Measurements from ENCODE around the gene FAAP100. TPM values are rescaled to one million over a fixed set of nuclear protein-coding genes. Genes with fewer than 3 reads are reported as not detected.

The FAAP100 gene
- total RNA-seq, 1 experiment from 2014 or later = 34.0 TPM

DNA sequence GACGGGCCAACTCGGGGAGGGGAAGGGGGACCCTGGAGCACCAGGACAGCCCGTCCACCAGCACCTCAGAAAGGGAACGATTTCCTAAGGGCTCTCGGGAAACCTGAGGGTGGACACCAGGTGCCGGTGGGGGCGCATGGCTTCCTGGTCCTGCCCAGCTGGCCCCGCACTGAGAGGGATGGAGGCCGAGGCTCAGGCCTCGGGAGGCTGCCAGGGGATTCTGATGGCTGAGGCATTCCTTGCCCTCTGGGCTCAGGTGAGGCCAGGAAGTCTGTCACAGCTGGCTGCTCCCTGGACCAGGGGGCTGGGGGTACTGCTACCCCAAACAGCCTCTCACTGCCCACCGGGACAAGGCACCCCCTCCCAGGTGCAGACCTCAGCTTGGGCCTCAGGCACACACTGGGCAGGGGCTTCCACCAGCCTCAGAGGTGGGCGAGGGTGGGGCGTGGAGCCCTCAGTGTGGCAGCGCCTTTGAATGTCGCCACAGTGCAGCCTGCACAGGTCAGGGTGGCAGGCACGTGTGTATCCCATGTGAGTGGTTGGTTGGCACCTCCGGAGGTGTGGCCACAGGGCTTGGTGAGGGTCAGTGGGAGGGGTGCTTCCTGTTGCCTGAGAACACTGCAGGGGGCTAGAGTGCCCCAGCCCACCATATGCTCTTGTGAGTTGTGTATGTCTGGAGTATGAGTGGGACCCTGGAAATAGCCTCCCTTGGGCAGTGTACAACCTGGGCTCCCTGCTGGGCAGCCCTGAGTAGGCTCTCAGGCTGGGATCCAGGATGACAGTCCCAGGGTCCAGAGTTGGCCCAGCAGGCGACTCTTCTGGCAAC is 27.9 kb downstream of the FAAP100 start:
- TF ChIP-seq, protein P1, sequence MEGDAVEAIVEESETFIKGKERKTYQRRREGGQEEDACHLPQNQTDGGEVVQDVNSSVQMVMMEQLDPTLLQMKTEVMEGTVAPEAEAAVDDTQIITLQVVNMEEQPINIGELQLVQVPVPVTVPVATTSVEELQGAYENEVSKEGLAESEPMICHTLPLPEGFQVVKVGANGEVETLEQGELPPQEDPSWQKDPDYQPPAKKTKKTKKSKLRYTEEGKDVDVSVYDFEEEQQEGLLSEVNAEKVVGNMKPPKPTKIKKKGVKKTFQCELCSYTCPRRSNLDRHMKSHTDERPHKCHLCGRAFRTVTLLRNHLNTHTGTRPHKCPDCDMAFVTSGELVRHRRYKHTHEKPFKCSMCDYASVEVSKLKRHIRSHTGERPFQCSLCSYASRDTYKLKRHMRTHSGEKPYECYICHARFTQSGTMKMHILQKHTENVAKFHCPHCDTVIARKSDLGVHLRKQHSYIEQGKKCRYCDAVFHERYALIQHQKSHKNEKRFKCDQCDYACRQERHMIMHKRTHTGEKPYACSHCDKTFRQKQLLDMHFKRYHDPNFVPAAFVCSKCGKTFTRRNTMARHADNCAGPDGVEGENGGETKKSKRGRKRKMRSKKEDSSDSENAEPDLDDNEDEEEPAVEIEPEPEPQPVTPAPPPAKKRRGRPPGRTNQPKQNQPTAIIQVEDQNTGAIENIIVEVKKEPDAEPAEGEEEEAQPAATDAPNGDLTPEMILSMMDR (conservative IDR thresholded peaks at IDR 0.05) = no peak
- no peak for TF ChIP-seq EZH2 (IDR thresholded peaks at IDR 0.05; ENCODE audit: low read depth)
- Histone ChIP-seq H3K79me2 (ENCODE audit: low read depth) (no peaks in the 10 kb centered on the region), H3K4me1 (replicated peaks; ENCODE audit: insufficient read depth) (0 out of 2 replicates have a peak, but pooled peaks cover 8% of the 10 kb centered on the region), H3K4me3 (no peak overlapping the region), H3K36me3 (ENCODE audit: low read depth) (no peaks in the 10 kb centered on the region), H3K9me3 (ENCODE audit: insufficient read depth, low read depth) (no peaks in the 10 kb centered on the region), H3K27ac (no peak overlapping the region), H2AFZ (no peak overlapping the region), H3K9me2 (ENCODE audit: insufficient read depth) (no peaks in the 10 kb centered on the region), H3K27me3 (ENCODE audit: insufficient read depth, low read depth) (peaks cover 8% of the 10 kb centered on the region; the same call in 1 of the 2 replicates), H4K20me1 (ENCODE audit: insufficient read depth) (no peaks in the 10 kb centered on the region), H3F3A (ENCODE audit: insufficient read depth, low read depth) (no peaks in the 10 kb centered on the region; the same call in none of the 2 replicates), H3K4me2 (no peak overlapping the region)
- ChIA-PET CTCF (no interaction called here), POLR2A (ENCODE audit: unreplicated experiment) (no interaction called here)
- DNase-seq = no peak
- intact Hi-C loops (cut with micrococcal nuclease; ENCODE audit: unreplicated experiment) = no loop called here
- no TSS peak for BruUV-seq (replicated peaks)

DNA sequence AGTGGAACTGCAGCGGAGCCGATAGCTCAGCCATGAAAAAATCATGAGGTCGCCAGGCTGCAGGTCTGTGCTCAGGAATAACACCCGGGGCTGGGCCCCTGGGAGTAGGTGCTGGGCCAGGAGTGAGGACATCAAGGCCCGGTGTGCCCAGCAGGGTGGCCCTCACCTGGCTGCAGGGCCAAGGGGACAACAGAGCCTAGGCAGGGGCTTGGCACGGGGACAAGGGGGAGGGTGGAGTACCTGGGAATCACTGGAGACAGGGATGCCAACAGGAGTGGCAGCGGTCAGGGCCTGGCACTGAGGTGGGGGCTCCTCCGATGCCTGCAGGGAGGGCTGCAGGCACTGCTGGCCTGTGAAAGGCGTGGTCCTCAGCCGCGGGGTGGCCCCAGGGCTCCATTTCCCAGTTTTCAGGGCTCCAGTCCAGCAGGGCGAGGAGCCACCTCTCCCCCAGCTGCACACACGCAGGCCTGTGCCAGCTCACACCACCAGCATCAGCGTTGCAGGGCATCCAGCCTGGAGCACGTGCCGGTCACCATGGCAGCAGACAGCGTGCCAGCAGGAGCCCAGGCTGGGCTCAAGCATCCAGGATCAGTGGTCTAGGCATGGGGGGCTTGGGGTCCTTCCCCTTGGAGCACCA is 28.6 kb downstream of the FAAP100 start:
- ChIA-PET POLR2A (ENCODE audit: unreplicated experiment) (no interaction called here), CTCF (no interaction called here)
- no peaks in the 10 kb centered on the region for H3K9me2 ChIP-seq (ENCODE audit: insufficient read depth)
- no peak overlapping the region for H3K27ac ChIP-seq
- no peak overlapping the region for H3K4me3 ChIP-seq
- no peaks in the 10 kb centered on the region; the same call in none of the 2 replicates for H3F3A ChIP-seq (ENCODE audit: insufficient read depth, low read depth)
- no peaks in the 10 kb centered on the region for H3K36me3 ChIP-seq (ENCODE audit: low read depth)
- H3K9me3 ChIP-seq (ENCODE audit: insufficient read depth, low read depth) = no peaks in the 10 kb centered on the region
- intact Hi-C loops (cut with micrococcal nuclease; ENCODE audit: unreplicated experiment) = no loop called here
- peaks cover 4% of the 10 kb centered on the region; the same call in 1 of the 2 replicates for H3K27me3 ChIP-seq (ENCODE audit: insufficient read depth, low read depth)
- H4K20me1 ChIP-seq (ENCODE audit: insufficient read depth) = no peaks in the 10 kb centered on the region
- TF ChIP-seq, protein P1 (conservative IDR thresholded peaks at IDR 0.05) = no peak
- no peak for TF ChIP-seq EZH2 (IDR thresholded peaks at IDR 0.05; ENCODE audit: low read depth)
- no peak overlapping the region for H3K4me2 ChIP-seq
- H3K79me2 ChIP-seq (ENCODE audit: low read depth) = no peaks in the 10 kb centered on the region
- no peak overlapping the region for H2AFZ ChIP-seq
- peaks cover 10% of the 10 kb centered on the region for H3K4me1 ChIP-seq (replicated peaks; ENCODE audit: insufficient read depth)
- no peak for DNase-seq
- BruUV-seq (replicated peaks) = no TSS peak

DNA sequence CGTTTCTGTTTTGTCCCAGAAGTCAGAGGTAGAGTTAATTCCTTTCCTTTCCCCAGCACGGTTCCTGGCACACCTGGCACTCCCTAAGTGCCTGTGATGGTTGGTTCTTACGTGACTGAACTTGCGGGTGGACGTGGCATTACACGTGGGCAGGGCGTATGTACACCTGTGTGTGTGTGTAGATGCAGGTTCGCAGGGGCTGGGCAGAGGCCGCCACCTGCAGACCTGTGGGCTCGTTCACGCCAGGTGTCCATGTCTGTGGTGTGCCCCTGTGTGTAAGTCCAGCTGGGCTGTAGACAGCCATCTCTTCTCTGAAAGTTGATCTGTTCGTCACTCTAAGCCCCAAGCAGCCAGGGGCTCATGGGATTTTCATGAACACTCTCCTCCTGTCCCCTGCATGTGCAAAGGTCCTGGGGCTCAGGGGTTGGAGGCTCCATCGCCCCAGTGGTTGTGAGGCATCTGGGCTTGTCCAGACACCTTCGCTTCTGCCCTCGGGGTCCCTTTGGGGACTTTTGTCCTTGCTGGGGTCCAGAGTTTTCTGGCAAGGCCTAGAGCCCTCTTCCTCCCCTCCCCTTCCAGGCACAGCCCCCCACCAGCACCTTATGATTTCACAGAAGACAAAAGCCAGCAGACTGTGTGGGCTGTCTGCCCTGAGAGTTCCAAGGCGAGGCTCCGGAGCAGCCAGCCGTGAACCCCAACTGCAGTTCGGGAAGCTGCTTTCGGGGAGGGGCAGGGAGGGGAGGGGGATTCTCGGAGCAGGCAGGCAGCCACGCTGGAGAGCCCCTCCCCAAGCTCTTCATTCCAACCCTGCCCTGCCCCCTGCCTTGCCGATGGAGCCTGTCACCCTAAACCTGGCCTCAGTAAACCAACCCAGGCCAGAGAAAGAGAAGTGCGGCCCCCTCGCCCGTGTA is 29.4 kb downstream of the FAAP100 start:
- CTCF ChIA-PET = no interaction called here
- POLR2A ChIA-PET (ENCODE audit: unreplicated experiment) = no interaction called here

More for the DNA sequence above, 29.4 kb downstream of the FAAP100 start:
- no peak for DNase-seq
- Histone ChIP-seq H2AFZ (no peak overlapping the region), H3K9me2 (ENCODE audit: insufficient read depth) (no peaks in the 10 kb centered on the region), H3K4me2 (no peak overlapping the region), H3K27me3 (ENCODE audit: insufficient read depth, low read depth) (no peaks in the 10 kb centered on the region), H3K79me2 (ENCODE audit: low read depth) (no peaks in the 10 kb centered on the region), H4K20me1 (ENCODE audit: insufficient read depth) (no peaks in the 10 kb centered on the region), H3K27ac (no peak overlapping the region), H3F3A (ENCODE audit: insufficient read depth, low read depth) (no peaks in the 10 kb centered on the region; the same call in none of the 2 replicates), H3K9me3 (ENCODE audit: insufficient read depth, low read depth) (no peaks in the 10 kb centered on the region), H3K4me1 (replicated peaks; ENCODE audit: insufficient read depth) (peaks cover 15% of the 10 kb centered on the region), H3K4me3 (no peak overlapping the region), H3K36me3 (ENCODE audit: low read depth) (no peaks in the 10 kb centered on the region)
- intact Hi-C loops (cut with micrococcal nuclease; ENCODE audit: unreplicated experiment) = no loop called here
- TF ChIP-seq, protein P1 (conservative IDR thresholded peaks at IDR 0.05) = no peak
- TF ChIP-seq EZH2 (IDR thresholded peaks at IDR 0.05; ENCODE audit: low read depth) = no peak
- BruUV-seq (replicated peaks) = no TSS peak
